Measurements from ENCODE around the gene LRRC8C.

Gene LRRC8C

DNA sequence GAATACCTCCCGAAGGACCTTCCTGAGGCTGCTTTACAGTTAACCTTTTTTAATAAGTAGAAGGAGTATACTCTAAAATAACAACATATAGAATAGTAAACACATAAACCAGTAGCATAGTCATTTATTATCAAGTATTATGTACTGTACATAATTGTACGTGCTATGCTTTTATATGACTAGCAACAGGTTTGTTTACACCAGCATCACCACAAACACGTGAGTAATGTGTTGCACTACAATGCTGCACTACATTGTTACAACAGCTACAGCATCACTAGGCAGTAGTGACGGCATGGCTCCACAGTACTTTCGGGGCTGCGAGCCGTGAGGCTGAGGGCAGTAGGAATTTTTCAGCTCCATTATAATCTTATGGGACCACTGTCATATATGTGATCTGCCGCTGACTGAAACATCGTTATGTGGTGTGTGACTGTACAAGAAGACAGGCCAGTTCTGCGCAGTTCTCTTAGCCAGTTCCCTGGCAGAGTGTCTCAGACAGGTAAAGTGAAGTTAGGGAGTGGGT, 105.1 kb downstream of the LRRC8C start:
- no peak for DNase-seq

DNA sequence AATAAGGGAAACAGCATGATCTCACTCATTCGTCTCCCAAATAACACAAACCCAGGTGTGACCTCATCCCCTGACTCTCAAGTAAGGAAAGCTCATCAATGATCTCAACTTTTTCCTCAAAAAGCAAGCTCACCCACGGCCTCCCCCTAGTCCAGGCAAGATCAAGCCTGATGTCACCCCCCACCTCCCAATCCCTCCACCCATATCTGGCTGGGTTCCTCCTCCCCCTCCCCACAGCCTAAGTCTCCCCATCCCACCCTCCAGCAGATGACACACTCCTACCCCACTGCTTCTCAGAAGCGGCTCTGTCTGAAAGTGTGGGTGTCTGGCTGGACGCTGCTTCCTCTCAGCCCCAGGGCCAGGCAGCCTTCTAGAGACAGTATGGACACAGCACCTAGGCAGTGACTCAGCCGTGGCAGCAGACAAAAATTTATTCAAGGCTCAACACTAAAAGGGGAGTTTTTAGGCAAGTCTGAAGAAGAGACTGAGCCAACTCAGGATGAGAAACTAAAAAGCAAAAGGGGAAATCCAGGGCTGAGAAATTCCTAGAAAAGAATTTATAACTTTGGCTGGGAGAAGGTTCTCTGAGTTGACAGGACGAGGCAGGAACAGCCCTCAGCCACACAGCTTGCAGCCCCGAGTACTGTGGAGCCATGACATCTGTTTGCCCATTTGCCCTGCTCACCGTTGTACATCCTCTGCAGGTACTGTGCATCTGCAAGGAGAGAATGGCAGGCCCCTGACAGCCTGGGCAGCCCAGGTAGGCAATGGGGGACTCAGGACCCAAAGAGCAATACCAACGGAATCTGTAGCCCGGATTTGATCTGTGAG, 106.3 kb downstream of the LRRC8C start:
- DNase-seq = peak; percentile 41 to 45

DNA sequence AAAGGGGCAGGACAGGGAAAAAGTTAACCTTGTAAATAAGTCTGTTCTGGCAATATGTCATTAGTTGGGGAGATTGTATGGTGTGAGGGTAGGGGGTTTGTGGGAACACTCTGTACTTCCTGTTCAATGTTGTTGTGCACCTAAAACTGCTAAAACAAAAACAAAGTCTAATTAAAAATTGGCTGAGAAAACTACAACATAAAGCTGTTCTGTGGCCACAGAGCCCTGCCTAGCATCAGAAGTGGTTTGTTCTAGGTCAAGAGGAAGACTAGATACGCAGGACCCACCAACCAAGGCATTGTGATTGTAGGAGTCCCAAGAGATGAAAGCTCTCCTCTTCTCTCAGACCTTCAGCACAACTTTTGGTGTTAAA, 106.9 kb downstream of the LRRC8C start:
- no peak for DNase-seq

DNA sequence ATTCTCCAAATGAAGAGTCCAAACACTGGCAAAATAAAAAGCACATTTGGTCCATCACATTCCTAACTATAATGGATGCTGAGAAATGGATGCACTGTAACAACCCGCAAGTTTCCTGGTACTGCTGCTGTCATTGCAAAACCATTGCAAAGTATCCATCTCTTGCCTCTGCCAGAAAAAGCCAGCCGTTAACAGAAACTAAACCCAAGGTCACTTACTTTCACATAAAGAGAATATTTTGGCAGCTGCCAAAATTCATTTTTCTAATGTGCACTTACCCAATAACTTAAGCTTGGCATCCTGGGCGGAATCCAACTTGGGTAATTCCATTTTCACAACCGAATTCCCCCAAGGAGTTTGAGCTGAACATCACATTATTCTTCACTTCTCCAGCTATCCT, 110.9 kb downstream of the LRRC8C start:
- DNase-seq = no peak

DNA sequence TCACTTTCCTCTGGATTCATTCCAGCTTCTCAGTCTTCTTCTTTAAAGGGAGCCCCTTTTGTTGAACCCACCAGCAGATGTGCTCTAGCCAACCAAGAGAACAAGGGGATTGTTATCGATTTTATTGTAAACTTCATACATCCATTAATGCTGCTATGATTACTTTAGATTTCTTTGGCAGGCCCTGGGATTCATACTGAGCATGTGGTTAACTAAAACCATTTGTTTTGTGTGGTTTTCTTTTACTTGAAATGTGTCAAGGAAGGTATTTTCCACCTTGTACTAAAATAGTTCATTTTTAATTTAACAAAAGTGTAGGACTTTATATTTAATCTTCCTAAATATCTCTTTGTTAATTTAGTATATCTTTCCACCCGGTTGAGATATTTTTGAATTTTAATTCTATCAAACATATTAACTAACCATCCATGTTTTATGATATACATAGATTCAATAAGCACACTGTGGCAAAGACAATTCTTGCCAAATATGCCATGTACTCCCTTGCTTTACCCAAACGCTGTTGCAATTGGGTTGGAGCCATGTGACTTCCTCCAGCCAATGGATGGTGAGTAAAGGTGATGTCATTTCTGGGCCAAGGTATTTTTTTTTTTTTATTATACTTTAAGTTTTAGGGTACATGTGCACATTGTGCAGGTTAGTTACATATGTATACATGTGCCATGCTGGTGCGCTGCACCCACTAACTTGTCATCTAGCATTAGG, 113.7 kb downstream of the LRRC8C start:
- DNase-seq = no peak

DNA sequence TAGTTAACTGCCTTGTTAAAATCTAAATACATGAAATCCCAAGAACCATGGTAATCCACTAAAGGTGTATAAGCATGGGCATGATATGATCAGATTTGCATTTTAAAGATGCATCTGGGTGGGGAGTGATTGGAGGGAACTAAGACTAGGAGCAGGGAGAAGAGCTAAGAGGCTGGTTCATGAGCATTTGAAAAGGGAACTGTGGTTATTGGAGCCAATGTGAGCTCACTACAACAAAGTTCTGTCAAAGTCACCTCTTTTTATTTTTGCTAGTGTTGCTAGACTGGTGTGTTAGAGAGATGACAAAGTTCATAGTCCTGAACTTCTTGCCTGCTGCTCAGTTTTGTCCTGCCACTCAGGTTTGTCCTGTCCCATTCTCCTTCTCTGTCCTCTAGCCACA, 120.8 kb downstream of the LRRC8C start:
- DNase-seq = no peak

DNA sequence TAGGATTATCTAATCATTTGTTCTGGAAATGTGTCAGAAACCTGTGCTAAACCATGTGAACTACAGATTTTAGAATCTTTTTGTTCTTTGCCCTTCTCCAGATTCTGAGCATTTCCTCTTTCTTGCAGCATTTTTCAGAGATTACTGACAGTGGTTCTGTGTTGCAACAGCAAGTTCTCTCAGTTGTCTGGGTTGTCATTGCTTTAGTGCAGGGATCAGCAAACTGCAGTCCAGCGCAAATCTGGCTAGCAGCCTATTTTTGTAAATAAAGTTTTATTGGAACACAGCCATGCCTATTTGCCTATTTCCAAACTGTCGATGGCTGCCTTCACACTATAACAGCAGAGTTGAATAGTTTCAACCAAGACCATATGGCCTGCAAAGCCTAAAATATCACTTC, 121.6 kb downstream of the LRRC8C start:
- no peak for DNase-seq

DNA sequence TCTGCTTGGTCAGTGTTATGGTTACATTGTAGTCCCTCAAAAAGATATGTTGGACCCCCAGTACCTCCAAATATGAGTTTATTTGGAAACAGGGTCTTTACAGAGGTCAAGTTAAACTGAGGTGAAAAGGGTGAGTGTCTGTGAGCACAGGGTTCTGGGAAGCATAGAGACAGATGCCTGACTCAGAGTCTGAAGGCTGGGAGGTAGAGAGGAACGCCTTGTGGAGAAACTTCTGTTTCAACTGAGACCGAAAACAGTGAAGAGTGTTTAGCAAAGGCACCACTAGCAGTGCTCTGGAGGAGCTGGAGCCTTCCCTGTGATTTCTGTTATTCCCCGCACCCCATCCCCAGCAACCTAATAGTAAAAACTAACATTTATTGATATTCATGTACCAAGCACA, 122.7 kb downstream of the LRRC8C start:
- no peak for DNase-seq

DNA sequence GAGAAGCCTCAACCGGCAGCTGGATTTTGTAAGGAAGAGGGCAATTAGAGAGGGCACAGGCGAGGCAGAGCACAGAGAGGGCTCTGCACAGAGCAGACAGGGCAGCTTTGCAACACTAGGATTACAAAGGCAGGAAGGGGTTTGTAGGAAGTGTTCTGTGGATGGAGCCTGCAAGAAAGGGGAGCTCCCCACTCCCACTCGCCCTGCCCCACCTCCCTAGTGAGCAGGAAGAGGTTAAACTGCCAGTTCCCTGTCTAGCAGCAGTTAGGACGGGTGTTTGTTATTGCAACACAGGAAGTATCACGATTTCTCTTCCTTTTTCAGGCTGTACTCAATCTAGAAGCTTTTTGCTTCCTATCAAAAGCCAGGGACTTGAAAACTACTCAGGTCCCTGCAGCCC, 124.6 kb downstream of the LRRC8C start:
- peak; percentile 25 to 28 for DNase-seq

DNA sequence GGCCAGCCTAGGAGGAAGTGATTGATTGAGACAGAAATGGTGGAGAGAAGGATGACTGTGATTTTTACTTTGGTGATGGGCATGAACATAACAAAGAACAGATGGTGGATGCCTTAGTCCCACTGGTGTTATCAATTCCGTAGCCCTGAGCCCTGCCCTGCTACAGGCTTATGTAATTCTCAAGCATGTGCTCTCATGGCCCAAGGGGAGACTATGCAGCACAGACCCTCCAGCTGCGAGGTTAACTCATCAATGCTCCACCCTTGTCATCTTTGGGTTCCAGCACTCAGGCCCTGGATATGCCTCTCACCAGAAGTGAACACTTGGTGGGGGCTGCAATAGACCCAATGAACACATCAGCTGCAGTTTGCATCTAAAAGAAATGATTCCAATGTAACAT, 125.2 kb downstream of the LRRC8C start:
- no peak for DNase-seq

DNA sequence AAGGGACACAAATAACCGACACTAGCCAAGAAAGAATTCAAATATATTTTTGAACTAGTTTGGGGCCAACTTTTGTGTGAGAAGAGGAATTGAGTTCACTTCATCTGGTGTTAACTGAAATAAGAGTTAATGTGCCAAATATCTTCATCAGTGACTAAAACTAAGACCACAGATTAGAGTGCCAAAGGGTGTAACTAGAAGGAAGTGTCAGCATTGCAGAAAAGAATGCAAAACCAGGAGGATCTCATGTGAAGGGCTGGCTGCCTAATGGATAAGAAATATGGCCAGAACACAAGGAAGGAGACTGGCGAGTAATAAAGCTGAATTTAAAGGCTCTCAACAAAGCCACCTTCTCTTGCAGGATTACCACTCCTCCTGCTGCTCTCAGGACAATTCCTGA, 126.1 kb downstream of the LRRC8C start:
- DNase-seq = no peak

DNA sequence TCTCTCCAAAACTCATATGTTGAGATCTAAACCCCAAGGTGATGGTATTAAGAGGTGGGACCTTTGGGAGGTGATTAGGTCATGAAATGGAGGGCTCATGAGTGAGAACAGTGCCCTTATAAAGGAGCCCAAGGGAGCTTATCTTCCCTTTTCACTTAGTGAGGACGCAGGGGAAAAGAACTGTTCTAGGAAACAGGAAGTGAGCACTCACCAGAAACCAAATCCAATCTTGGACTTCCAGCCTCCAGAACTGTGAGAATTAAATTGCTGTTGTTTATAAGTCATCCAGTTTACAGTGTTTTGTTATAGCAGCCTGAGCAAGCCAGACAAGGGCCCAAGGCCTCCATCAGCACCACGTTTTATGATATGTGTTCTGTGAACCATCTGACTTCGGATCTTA, 127.6 kb downstream of the LRRC8C start:
- no peak for DNase-seq

DNA sequence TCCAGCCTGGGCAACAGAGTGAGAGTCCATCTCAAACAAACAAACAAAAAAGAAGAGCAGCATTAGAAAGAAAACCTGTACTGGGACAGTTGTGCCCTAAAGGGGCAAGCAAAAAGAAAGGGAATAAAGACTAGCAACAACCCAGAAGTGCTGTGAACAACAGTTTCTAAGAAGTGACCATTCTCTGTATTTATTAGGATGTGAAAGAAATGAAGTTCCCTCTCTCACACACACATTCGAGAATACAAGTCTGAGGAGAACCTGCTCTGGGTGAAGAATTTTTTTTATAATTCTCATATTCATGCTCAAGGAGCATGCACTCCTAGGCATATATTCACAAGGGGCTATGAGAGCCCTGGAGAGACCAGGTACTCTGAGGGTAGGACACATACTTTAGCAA, 128.4 kb downstream of the LRRC8C start:
- DNase-seq = no peak

DNA sequence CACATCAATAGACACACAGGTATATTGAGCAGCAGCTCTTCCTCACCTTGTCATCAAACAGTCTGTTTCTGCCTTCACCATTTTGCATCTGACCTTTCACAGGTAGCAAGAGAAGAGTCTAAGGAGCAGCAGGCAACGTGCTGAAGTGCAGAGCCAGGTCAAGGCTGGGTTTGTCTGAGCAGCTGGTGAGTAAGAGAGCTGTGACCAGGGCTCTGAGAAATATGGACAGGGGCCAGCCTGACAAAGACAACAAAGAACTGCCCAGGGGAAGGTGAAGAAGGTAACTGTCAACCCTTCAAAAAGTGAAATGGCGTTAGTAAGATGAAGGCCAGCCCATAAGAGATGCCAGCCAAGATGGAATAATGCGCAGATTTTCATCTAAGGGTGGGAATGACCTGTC, 129.0 kb downstream of the LRRC8C start:
- DNase-seq = no peak

DNA sequence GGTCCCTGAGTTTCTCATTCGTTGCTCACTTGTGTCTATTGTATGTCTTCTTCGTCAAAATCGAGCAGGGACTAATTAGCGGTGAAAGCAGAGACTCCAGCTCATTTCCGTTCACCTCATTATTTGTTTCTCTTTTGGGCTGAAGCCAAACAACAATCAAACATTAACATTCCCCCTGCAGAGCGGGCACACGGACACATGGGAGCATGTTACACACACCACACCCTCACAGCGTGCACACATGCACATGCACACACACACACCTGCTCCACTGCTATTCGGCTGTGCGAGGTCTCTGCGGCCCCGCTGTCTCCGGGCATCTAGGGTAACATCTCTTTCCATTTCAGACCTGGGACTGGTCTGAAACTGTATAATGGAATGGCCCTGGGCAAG, 129.5 kb downstream of the LRRC8C start:
- no peak for DNase-seq

DNA sequence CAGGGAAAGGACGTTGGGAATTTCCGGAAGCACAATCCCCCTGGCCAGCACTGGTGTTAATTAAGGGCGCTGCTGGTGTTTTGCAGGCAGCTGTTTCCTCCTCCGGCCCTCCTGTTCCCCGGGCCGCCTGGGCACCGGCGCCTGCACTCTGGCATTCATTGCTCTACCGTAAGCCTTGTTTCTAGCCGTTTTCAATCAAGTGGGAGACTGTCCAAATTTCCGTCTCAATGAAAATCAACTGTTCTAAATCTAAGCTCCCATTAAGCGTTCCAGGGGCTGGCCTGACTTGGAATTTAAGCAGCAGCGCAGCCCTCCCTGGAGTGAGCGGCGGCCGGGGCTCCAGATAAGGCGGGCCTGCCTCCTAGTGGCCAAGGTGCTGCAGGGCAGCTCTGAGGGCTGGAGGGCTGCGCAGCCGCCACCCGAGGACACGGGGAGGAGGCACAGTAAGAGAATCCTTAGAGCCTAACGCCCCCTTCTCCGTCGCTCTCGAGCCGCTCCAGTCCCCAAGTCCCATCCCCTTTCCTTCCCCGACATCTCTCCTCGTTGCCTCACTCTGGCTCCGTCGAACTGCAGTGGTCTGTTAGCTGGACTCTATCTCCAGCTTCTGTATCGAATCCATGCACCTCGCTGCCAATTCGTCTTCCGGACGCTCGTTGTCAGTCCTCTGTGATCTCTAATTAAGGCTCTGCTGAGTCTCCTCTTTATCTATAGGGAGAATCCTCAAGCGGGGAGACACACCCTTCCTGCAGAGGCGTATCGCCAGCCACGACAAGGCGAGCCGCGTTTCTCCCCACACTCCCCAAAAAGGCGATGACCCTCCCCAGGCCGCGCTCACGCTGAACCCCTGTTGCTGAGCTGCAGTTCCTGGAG, 130.1 kb downstream of the LRRC8C start:
- peak; percentile 83 to 84 for DNase-seq

DNA sequence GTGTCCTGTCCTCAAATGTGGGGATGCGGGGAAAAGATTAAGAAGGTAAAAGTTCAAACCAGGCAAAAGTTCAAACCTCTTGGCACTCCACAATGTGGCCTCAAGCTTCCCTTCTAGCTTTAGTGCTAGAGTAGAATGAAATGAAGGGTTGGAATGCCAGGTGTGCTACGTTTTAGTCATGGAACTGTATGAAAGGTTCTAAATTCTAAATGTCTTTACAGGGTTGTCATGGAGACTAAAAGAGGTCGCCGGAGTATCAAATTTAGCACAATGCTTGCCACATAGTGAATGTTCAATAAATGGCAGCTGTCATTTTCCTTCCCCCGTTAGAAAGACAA, 130.7 kb downstream of the LRRC8C start:
- no peak for DNase-seq

DNA sequence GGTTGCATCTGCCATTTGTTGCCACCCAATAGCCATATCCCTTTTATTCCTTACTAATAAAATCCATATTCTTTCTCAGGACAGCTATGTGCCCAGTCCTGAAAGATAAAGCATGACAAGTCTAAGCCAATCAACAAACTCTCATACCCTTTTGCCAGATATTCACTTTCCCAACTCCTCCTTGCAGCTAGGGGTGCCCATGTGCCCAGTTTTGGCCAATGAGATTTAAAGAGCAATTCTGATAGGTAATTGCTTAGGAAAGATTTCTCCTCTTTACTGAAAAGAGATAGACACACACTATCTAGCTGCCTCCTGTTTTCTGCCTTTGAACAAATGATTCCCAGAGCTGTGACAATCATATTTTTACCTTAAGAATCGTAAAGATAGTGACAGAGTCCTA, 132.9 kb downstream of the LRRC8C start:
- no peak for DNase-seq

DNA sequence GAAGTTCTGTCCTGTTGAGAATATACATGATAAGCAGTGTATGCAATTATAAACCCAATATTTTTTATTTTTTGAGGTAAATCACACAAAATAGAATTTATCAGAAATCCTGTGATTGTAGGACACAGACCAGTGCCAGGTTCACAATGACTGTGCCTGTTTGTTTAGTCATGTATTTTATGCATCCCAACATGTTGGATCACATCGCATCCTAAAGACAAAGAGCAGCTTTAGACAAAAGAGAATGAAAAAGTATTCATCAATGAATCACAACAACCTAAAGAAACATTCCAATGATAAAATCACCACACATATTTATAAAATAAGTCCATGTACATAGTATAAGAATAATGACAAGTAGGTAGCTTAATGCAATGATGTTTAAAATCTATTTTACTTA, 134.7 kb downstream of the LRRC8C start:
- DNase-seq = no peak

Data from stimulated activated CD4-positive, alpha-beta T cell treated with anti-CD3 and anti-CD28 coated beads, Interleukin-4, amount 100 ng/mL, for 4 hours (primary cell).